Breast epithelium (tissue), 4 donors: ENCODE data around the gene ARHGEF33. TPM values are rescaled to one million over a fixed set of nuclear protein-coding genes. Genes with fewer than 3 reads are reported as not detected.
A peak's percentile ranks its signal among the peaks of the same experiment; 100 is the strongest.

Experiments
- DNase-seq, 2 donors: peaks; one replicate each; pipeline ENCODE4 v3.0.0-alpha.2; 2019; ENCODE audit warnings: low spot score in 2 of 2
- H3K27ac ChIP-seq, 2 donors: fragments of 200-600 bp; sonication (generic) in 1 of 2; one replicate each; pipeline ENCODE4 v1.5.1; 2016 to 2019; ENCODE audit warnings: mild to moderate bottlenecking in 1 of 2
- H3K27me3 ChIP-seq, 2 donors: fragments of 200-600 bp; sonication (generic) in 1 of 2; one replicate each; pipeline versions ENCODE4 v1.5.1 to v1.6.0; 2017 to 2019; ENCODE audit warnings: control low read depth in 1 of 2, mild to moderate bottlenecking in 1 of 2
- H3K36me3 ChIP-seq: fragments of 200-600 bp; one replicate; pipeline ENCODE4 v1.5.1; 2019
- H3K4me1 ChIP-seq, 2 donors: fragments of 200-600 bp; sonication (generic); one replicate each; pipeline ENCODE4 v1.5.1; 2016 to 2019; ENCODE audit warnings: control low read depth in 1 of 2
- H3K4me3 ChIP-seq, 3 donors: fragments of 200-600 bp; sonication (generic); 1 replicate in 2 of 3; 2 replicates in 1 of 3; pipeline ENCODE4 v1.5.1; 2016 to 2019; ENCODE audit warnings: mild to moderate bottlenecking in 3 of 3, moderate library complexity in 2 of 3
- H3K9me3 ChIP-seq, 2 donors: fragments of 200-600 bp; sonication (generic) in 1 of 2; one replicate each; pipeline ENCODE4 v1.5.1; 2016 to 2019; ENCODE audit warnings: control low read depth in 1 of 2
- POLR2A ChIP-seq: fragments of 450-650 bp; IDR thresholded peaks from one replicate; pipeline ENCODE4 v1.6.1; 2016; ENCODE audit warnings: antibody characterized with exemption, mild to moderate bottlenecking, moderate library complexity
- POLR2AphosphoS5 ChIP-seq, 3 donors: sonication (generic); formaldehyde crosslinking; IDR thresholded peaks; one replicate each; pipeline ENCODE4 v1.6.1; 2017; ENCODE audit warnings: antibody characterized with exemption in 3 of 3
- intact Hi-C: fragments of 100-400 bp; cut with DNase I; formaldehyde crosslinking; loops from one replicate; pipeline ENCODE4 v1.15.1; 2023; ENCODE audit warnings: low total_unique reads
- total RNA-seq, 3 donors: library from RNA; depleted of rRNA; stranded (reverse); fragments of >200 nt; gene quantifications; one replicate each; pipeline ENCODE4 v1.1.0, GENCODE V29; 2016
- TF ChIP-seq, protein P1 (sequence below), 3 donors: fragments of 450-650 bp; IDR thresholded peaks; one replicate each; pipeline ENCODE4 v1.5.1; 2016 to 2017; ENCODE audit warnings: antibody characterized with exemption in 3 of 3, mild to moderate bottlenecking in 3 of 3, moderate library complexity in 3 of 3

Gene ARHGEF33
- total RNA-seq, 3 donors from 2014 or later = 1.6 to 2.2 (median 1.9) TPM

DNA sequence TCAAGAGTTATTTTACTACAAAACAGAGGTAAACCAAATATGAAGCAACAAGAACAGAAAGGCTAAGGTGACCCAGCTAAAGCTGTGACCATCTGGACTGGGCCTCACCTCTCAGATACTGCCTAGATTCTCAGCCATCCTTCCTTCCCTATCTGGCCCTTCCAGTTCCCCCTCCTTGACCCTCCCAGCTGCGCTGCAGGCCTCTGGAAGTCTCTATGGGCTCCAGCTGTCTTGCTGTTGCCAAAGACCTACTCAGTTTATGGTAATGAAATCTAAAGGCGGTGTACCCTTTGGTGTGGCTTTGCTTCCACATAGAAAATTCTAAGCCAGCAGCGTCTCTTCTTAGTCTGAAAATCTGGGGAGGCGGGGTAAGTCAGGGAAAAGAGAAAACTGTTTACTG, 55.7 kb downstream of the ARHGEF33 start:
- intact Hi-C loops = no loop called here
- TF ChIP-seq POLR2AphosphoS5 (IDR thresholded peaks at IDR 0.05) (no peak), POLR2A (no peak)
- TF ChIP-seq, protein P1, sequence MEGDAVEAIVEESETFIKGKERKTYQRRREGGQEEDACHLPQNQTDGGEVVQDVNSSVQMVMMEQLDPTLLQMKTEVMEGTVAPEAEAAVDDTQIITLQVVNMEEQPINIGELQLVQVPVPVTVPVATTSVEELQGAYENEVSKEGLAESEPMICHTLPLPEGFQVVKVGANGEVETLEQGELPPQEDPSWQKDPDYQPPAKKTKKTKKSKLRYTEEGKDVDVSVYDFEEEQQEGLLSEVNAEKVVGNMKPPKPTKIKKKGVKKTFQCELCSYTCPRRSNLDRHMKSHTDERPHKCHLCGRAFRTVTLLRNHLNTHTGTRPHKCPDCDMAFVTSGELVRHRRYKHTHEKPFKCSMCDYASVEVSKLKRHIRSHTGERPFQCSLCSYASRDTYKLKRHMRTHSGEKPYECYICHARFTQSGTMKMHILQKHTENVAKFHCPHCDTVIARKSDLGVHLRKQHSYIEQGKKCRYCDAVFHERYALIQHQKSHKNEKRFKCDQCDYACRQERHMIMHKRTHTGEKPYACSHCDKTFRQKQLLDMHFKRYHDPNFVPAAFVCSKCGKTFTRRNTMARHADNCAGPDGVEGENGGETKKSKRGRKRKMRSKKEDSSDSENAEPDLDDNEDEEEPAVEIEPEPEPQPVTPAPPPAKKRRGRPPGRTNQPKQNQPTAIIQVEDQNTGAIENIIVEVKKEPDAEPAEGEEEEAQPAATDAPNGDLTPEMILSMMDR (IDR thresholded peaks at IDR 0.05) = no peak

DNA sequence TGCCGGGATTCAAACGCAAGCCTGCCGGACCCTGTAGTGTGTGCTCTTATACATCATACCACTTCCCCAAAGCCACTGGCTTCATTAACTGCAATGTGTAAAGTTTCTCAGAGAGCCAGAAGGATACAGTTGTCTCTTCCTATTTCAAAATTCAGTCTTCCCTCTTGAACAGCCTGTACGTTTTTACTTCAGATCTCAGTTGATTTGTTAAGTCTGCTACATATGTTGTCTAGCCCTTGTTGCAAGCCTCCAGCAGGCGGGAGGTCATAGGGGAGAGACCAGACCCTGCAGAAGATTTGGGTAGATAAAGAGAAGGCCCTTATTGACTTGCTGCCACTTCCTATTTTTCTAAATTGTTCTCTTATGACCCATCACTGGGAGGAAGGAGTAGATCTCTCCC, 56.2 kb downstream of the ARHGEF33 start:
- intact Hi-C loops = no loop called here
- H3K27ac ChIP-seq = no peak overlapping the region

More for the DNA sequence above, 55.7 kb downstream of the ARHGEF33 start:
- Histone ChIP-seq H3K27me3 (no peaks in the 10 kb centered on the region), H3K4me3 (no peak overlapping the region), H3K9me3 (no peaks in the 10 kb centered on the region), H3K4me1 (no peaks in the 10 kb centered on the region), H3K27ac (no peak overlapping the region), H3K36me3 (no peaks in the 10 kb centered on the region)
- no peak for DNase-seq

DNA sequence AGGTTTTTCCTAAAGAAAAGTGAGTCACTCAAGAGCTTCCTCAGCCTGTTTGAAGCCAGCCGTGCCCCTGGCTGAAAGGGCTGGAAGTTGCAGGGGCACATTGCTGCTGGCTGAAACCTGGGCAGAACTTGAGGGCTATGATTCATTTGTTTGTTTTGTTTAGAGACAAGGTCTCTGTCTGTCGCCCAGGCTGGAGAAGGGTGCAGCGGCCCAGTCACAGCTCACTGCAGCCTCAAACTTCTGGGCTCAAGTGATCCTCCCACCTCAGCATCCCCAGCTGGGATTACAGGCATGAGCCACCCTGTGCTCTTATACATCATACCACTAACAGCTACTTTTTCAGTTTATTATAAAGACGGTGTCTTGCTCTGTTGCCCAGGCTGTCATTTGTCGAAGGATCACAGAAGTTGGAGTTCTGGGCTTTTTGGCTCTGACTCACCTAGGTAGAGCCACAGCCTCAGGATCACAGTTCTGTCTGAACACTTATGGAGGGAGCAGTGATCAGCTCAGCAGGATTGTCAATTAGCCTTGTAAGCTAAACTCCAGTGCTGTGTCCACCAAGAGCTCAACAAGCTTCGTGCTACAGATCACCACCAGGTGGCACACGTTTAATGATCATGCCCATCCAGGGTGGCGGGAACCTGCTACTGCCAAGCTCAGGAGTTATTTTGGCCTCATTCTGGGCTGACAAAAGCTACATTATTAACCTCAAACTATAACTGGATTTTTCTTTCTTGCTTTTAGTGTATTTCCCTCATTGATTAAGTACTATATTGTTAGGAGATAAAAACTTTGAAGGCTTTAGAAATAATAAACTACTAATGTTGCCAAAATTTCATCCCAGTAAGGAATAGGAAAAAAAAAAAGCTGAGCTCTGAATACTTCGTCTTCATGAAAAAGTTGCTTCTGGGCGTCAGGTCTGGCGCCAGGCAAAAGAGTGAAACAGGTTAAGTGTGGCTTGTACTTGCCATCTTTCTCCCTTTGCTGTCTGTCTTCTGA, 57.9 kb downstream of the ARHGEF33 start:
- H3K9me3 ChIP-seq = no peaks in the 10 kb centered on the region
- H3K36me3 ChIP-seq = no peaks in the 10 kb centered on the region
- intact Hi-C loops = no loop called here
- peak overlapping the region in 1 of 2 donors; percentile 20 for H3K27ac ChIP-seq
- no peaks in the 10 kb centered on the region for H3K27me3 ChIP-seq
- no peak overlapping the region for H3K4me3 ChIP-seq
- H3K4me1 ChIP-seq = no peaks in the 10 kb centered on the region
- DNase-seq = peak; percentile 65 to 66
- TF ChIP-seq POLR2AphosphoS5 (IDR thresholded peaks at IDR 0.05) = no peak
- TF ChIP-seq, protein P1 (IDR thresholded peaks at IDR 0.05) = peak; percentile 22 to 67 (median 57)
- no peak for TF ChIP-seq POLR2A

More for the DNA sequence above, 56.2 kb downstream of the ARHGEF33 start:
- Histone ChIP-seq H3K36me3 (no peaks in the 10 kb centered on the region), H3K9me3 (no peaks in the 10 kb centered on the region), H3K4me3 (no peak overlapping the region), H3K27me3 (no peaks in the 10 kb centered on the region), H3K4me1 (no peaks in the 10 kb centered on the region)
- no peak for DNase-seq
- no peak for TF ChIP-seq POLR2AphosphoS5 (IDR thresholded peaks at IDR 0.05)
- TF ChIP-seq, protein P1 (IDR thresholded peaks at IDR 0.05) = no peak
- TF ChIP-seq POLR2A = no peak

DNA sequence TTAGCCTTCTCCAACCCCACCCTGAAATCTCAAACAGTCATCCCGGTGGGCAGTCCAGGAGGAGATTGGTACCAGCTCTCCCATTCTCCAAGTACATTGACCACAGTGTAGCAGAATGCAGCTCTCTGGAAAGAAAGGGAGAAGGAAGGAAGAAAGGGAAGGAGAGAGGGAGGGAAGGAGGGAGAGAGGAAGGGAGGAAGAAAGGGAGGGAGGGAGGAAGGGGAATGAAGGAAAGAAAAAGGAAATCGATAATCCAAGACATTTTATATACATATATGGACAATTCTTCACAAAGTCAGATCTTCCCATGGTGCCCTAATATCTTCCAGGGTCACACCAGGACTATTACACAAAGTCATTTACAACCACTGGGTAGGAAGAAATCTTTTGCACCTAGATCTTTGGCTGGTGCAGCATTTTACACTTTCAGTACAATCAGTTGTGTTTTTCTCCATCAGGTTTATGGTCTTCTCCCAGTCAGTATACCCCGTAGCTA, 58.8 kb downstream of the ARHGEF33 start:
- Histone ChIP-seq H3K27me3 (no peaks in the 10 kb centered on the region), H3K36me3 (no peaks in the 10 kb centered on the region), H3K9me3 (no peaks in the 10 kb centered on the region), H3K27ac (peak overlapping the region in 1 of 2 donors; percentile 48), H3K4me3 (no peak overlapping the region), H3K4me1 (no peaks in the 10 kb centered on the region)
- TF ChIP-seq POLR2A (no peak), POLR2AphosphoS5 (IDR thresholded peaks at IDR 0.05) (no peak)
- TF ChIP-seq, protein P1 (IDR thresholded peaks at IDR 0.05) = no peak
- DNase-seq = no peak
- intact Hi-C loops = no loop called here

DNA sequence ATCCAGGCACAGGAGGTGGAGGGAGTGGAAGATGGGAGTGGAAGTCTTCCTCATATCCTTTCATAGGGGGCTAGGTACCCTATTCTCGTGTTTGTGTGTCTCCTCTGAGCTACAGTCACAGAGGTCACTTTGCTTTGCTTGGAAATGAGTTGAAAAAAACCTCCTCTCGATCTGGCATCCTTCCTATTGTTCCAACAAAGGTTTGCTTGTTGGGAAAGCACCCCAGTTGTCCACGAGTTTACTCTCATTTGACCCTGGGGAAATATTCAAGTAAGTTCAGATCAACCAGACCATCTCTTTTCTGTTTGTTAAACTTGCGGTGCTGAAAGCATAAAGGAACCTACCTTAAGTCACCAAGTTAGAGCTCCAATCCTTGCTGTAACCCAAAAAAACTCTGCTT, 59.3 kb downstream of the ARHGEF33 start:
- Histone ChIP-seq H3K4me1 (no peaks in the 10 kb centered on the region), H3K9me3 (no peaks in the 10 kb centered on the region), H3K36me3 (no peaks in the 10 kb centered on the region), H3K27me3 (no peaks in the 10 kb centered on the region), H3K4me3 (no peak overlapping the region), H3K27ac (peak overlapping the region in 1 of 2 donors; percentile 48)
- DNase-seq = no peak
- TF ChIP-seq POLR2A = no peak
- no peak for TF ChIP-seq POLR2AphosphoS5 (IDR thresholded peaks at IDR 0.05)
- TF ChIP-seq, protein P1 (IDR thresholded peaks at IDR 0.05) = no peak
- intact Hi-C loops = no loop called here
